Measurements from ENCODE around the gene KLK2.

Gene KLK2

GRCh38 chr19:50835785-50836542 is 37.3 kb upstream of the KLK2 start:
- Histone ChIP-seq H3K4me3 (ENCODE audit: low read depth, low read length) (peak overlapping the region; percentile 96), H3K4me1 (ENCODE audit: control insufficient read depth, insufficient read depth, low read length) (peaks cover 6% of the 10 kb centered on the region), H3K9me3 (ENCODE audit: control insufficient read depth, insufficient read depth, low read depth, low read length) (no peaks in the 10 kb centered on the region), H3K36me3 (ENCODE audit: control insufficient read depth, insufficient read depth, low read length) (no peaks in the 10 kb centered on the region), H3K27ac (ENCODE audit: low read depth, low read length) (no peak overlapping the region), H3K27me3 (ENCODE audit: control insufficient read depth, insufficient read depth, low read length) (peaks cover 76% of the 10 kb centered on the region), H3K9ac (ENCODE audit: low read length) (peak overlapping the region; percentile 72)

GRCh38 chr19:50836543-50837195 is 36.6 kb upstream of the KLK2 start:
- H3K27me3 ChIP-seq (ENCODE audit: control insufficient read depth, insufficient read depth, low read length), result peaks cover 77% of the 10 kb centered on the region
- peak overlapping the region; percentile 96 for H3K4me3 ChIP-seq (ENCODE audit: low read depth, low read length)
- H3K27ac ChIP-seq (ENCODE audit: low read depth, low read length), result no peak overlapping the region
- H3K9ac ChIP-seq (ENCODE audit: low read length), result no peak overlapping the region
- no peaks in the 10 kb centered on the region for H3K36me3 ChIP-seq (ENCODE audit: control insufficient read depth, insufficient read depth, low read length)
- no peaks in the 10 kb centered on the region for H3K9me3 ChIP-seq (ENCODE audit: control insufficient read depth, insufficient read depth, low read depth, low read length)
- H3K4me1 ChIP-seq (ENCODE audit: control insufficient read depth, insufficient read depth, low read length), result peaks cover 6% of the 10 kb centered on the region

GRCh38 chr19:50837300-50837699 is 35.9 kb upstream of the KLK2 start:
- peaks cover 83% of the 10 kb centered on the region for H3K27me3 ChIP-seq (ENCODE audit: control insufficient read depth, insufficient read depth, low read length)
- H3K4me3 ChIP-seq (ENCODE audit: low read depth, low read length), result no peak overlapping the region
- H3K4me1 ChIP-seq (ENCODE audit: control insufficient read depth, insufficient read depth, low read length), result peaks cover 6% of the 10 kb centered on the region
- no peak overlapping the region for H3K9ac ChIP-seq (ENCODE audit: low read length)
- no peak overlapping the region for H3K27ac ChIP-seq (ENCODE audit: low read depth, low read length)
- H3K9me3 ChIP-seq (ENCODE audit: control insufficient read depth, insufficient read depth, low read depth, low read length), result no peaks in the 10 kb centered on the region
- no peaks in the 10 kb centered on the region for H3K36me3 ChIP-seq (ENCODE audit: control insufficient read depth, insufficient read depth, low read length)

GRCh38 chr19:50838239-50838638 is 35.0 kb upstream of the KLK2 start:
- Histone ChIP-seq H3K4me3 (ENCODE audit: low read depth, low read length) (no peak overlapping the region), H3K4me1 (ENCODE audit: control insufficient read depth, insufficient read depth, low read length) (peaks cover 6% of the 10 kb centered on the region), H3K27me3 (ENCODE audit: control insufficient read depth, insufficient read depth, low read length) (peaks cover 83% of the 10 kb centered on the region), H3K27ac (ENCODE audit: low read depth, low read length) (no peak overlapping the region), H3K9me3 (ENCODE audit: control insufficient read depth, insufficient read depth, low read depth, low read length) (no peaks in the 10 kb centered on the region), H3K36me3 (ENCODE audit: control insufficient read depth, insufficient read depth, low read length) (no peaks in the 10 kb centered on the region), H3K9ac (ENCODE audit: low read length) (no peak overlapping the region)

- no peak overlapping the region for H3K4me3 ChIP-seq (ENCODE audit: low read depth, low read length)
- no peaks in the 10 kb centered on the region for H3K9me3 ChIP-seq (ENCODE audit: control insufficient read depth, insufficient read depth, low read depth, low read length)
- H3K4me1 ChIP-seq (ENCODE audit: control insufficient read depth, insufficient read depth, low read length), result peaks cover 15% of the 10 kb centered on the region
- no peaks in the 10 kb centered on the region for H3K36me3 ChIP-seq (ENCODE audit: control insufficient read depth, insufficient read depth, low read length)
- peaks cover 85% of the 10 kb centered on the region for H3K27me3 ChIP-seq (ENCODE audit: control insufficient read depth, insufficient read depth, low read length)
- H3K9ac ChIP-seq (ENCODE audit: low read length), result no peak overlapping the region
- no peak overlapping the region for H3K27ac ChIP-seq (ENCODE audit: low read depth, low read length)
Observed at GRCh38 chr19:50839712-50840655, 33.3 kb upstream of the KLK2 start.

GRCh38 chr19:50842130-50842529 is 31.1 kb upstream of the KLK2 start:
- Histone ChIP-seq H3K4me1 (ENCODE audit: control insufficient read depth, insufficient read depth, low read length) (peaks cover 10% of the 10 kb centered on the region; the same call in 1 of the 2 replicates), H3K9ac (ENCODE audit: low read length) (no peak overlapping the region), H3K4me3 (ENCODE audit: low read depth, low read length) (no peak overlapping the region), H3K27me3 (ENCODE audit: control insufficient read depth, insufficient read depth, low read length) (peaks cover 79% of the 10 kb centered on the region), H3K27ac (ENCODE audit: low read depth, low read length) (no peak overlapping the region), H3K9me3 (ENCODE audit: control insufficient read depth, insufficient read depth, low read depth, low read length) (no peaks in the 10 kb centered on the region), H3K36me3 (ENCODE audit: control insufficient read depth, insufficient read depth, low read length) (no peaks in the 10 kb centered on the region)

- H3K27me3 ChIP-seq (ENCODE audit: control insufficient read depth, insufficient read depth, low read length), result peaks cover 75% of the 10 kb centered on the region
- H3K27ac ChIP-seq (ENCODE audit: low read depth, low read length), result no peak overlapping the region
Observed at GRCh38 chr19:50843205-50843604, 30.0 kb upstream of the KLK2 start.

GRCh38 chr19:50843701-50844221 is 29.5 kb upstream of the KLK2 start:
- H3K9me3 ChIP-seq (ENCODE audit: control insufficient read depth, insufficient read depth, low read depth, low read length), result no peaks in the 10 kb centered on the region
- no peak overlapping the region for H3K27ac ChIP-seq (ENCODE audit: low read depth, low read length)
- no peak overlapping the region for H3K9ac ChIP-seq (ENCODE audit: low read length)
- peaks cover 81% of the 10 kb centered on the region for H3K27me3 ChIP-seq (ENCODE audit: control insufficient read depth, insufficient read depth, low read length)
- H3K4me1 ChIP-seq (ENCODE audit: control insufficient read depth, insufficient read depth, low read length), result peaks cover 10% of the 10 kb centered on the region; the same call in 1 of the 2 replicates
- no peaks in the 10 kb centered on the region for H3K36me3 ChIP-seq (ENCODE audit: control insufficient read depth, insufficient read depth, low read length)
- H3K4me3 ChIP-seq (ENCODE audit: low read depth, low read length), result no peak overlapping the region

More at GRCh38 chr19:50843205-50843604, 30.0 kb upstream of the KLK2 start:
- no peaks in the 10 kb centered on the region for H3K36me3 ChIP-seq (ENCODE audit: control insufficient read depth, insufficient read depth, low read length)
- no peak overlapping the region for H3K4me3 ChIP-seq (ENCODE audit: low read depth, low read length)
- H3K4me1 ChIP-seq (ENCODE audit: control insufficient read depth, insufficient read depth, low read length), result peaks cover 10% of the 10 kb centered on the region; the same call in 1 of the 2 replicates
- H3K9me3 ChIP-seq (ENCODE audit: control insufficient read depth, insufficient read depth, low read depth, low read length), result no peaks in the 10 kb centered on the region
- no peak overlapping the region for H3K9ac ChIP-seq (ENCODE audit: low read length)

- H3K9me3 ChIP-seq (ENCODE audit: control insufficient read depth, insufficient read depth, low read depth, low read length), result no peaks in the 10 kb centered on the region
- H3K4me3 ChIP-seq (ENCODE audit: low read depth, low read length), result no peak overlapping the region
- H3K27me3 ChIP-seq (ENCODE audit: control insufficient read depth, insufficient read depth, low read length), result peaks cover 81% of the 10 kb centered on the region
- H3K27ac ChIP-seq (ENCODE audit: low read depth, low read length), result no peak overlapping the region
- no peak overlapping the region for H3K9ac ChIP-seq (ENCODE audit: low read length)
- no peaks in the 10 kb centered on the region for H3K36me3 ChIP-seq (ENCODE audit: control insufficient read depth, insufficient read depth, low read length)
- peaks cover 10% of the 10 kb centered on the region; the same call in 1 of the 2 replicates for H3K4me1 ChIP-seq (ENCODE audit: control insufficient read depth, insufficient read depth, low read length)
Observed at GRCh38 chr19:50844296-50844935, 28.8 kb upstream of the KLK2 start.

- no peak overlapping the region for H3K27ac ChIP-seq (ENCODE audit: low read depth, low read length)
- H3K27me3 ChIP-seq (ENCODE audit: control insufficient read depth, insufficient read depth, low read length), result peaks cover 68% of the 10 kb centered on the region
- H3K9me3 ChIP-seq (ENCODE audit: control insufficient read depth, insufficient read depth, low read depth, low read length), result no peaks in the 10 kb centered on the region
- no peaks in the 10 kb centered on the region for H3K4me1 ChIP-seq (ENCODE audit: control insufficient read depth, insufficient read depth, low read length)
- no peaks in the 10 kb centered on the region for H3K36me3 ChIP-seq (ENCODE audit: control insufficient read depth, insufficient read depth, low read length)
- no peak overlapping the region for H3K9ac ChIP-seq (ENCODE audit: low read length)
- H3K4me3 ChIP-seq (ENCODE audit: low read depth, low read length), result no peak overlapping the region
Observed at GRCh38 chr19:50850738-50851137, 22.5 kb upstream of the KLK2 start.
